Lower leg skin (tissue), 4 donors: ENCODE measurements around the gene FYCO1. TPM values are rescaled to one million over a fixed set of nuclear protein-coding genes. Genes with fewer than 3 reads are reported as not detected.

Source experiments
- DNase-seq, 2 donors: peaks; one replicate each; pipeline ENCODE4 v3.0.0-alpha.2; 2019; ENCODE audit warnings: low spot score in 2 of 2
- H3K4me3 ChIP-seq: fragments of 200-600 bp; sonication (generic); 2 replicates; pipeline ENCODE4 v1.5.1; 2017; ENCODE audit warnings: mild to moderate bottlenecking, low read depth; ENCODE audit not compliant: poor library complexity, severe bottlenecking
- CTCF ChIP-seq, 3 donors: fragments of 450-650 bp; IDR thresholded peaks; one replicate each; pipeline ENCODE4 v1.5.1; 2016; ENCODE audit warnings: antibody characterized with exemption in 3 of 3, mild to moderate bottlenecking in 3 of 3, moderate library complexity in 2 of 3
- POLR2A ChIP-seq, 2 donors: fragments of 450-650 bp; IDR thresholded peaks; one replicate each; pipeline ENCODE4 v1.6.1; 2016 to 2017; ENCODE audit warnings: antibody characterized with exemption in 2 of 2, mild to moderate bottlenecking in 1 of 2, moderate library complexity in 1 of 2
- WGBS, 2 donors: methylation state at CpG; one replicate each; pipeline ENCODE4 v1.1.5; 2018; 5-methylcytosine and 5-hydroxymethylcytosine counted together
- intact Hi-C: fragments of 100-400 bp; cut with DNase I; formaldehyde crosslinking; loops from one replicate; pipeline ENCODE4 v1.15.0; 2023; ENCODE audit warnings: low total_unique reads
- total RNA-seq, 4 donors: library from RNA; depleted of rRNA; stranded (reverse); fragments of >200 nt; gene quantifications; one replicate each; pipeline ENCODE4 v1.1.0, GENCODE V29; 2016

The FYCO1 gene
- total RNA-seq, 4 donors from 2014 or later = 35.0 to 57.0 (median 51.3) TPM

GRCh38 chr3:45937206-45938042 is 58.2 kb downstream of the FYCO1 start:
- DNase-seq = peak in 1 of 2 donors; percentile 69
- 91 to 96% methylated on average over 8 of the region's 8 CpGs for WGBS, 2 donors
- H3K4me3 ChIP-seq = no peak overlapping the region
- intact Hi-C loops = loop anchor here (5.0 to 10.0 kb wide), 2 partner anchors 140 to 437 kb away; partner anchors contain the start of gene CCR5
- TF ChIP-seq POLR2A (IDR thresholded peaks at IDR 0.05) (no peak), CTCF (IDR thresholded peaks at IDR 0.05) (no peak)

GRCh38 chr3:45936261-45936660 is 59.4 kb downstream of the FYCO1 start:
- intact Hi-C loops = loop anchor here (5.0 to 10.0 kb wide), 2 partner anchors 141 to 439 kb away; partner anchors contain the start of gene CCR5
- no peak overlapping the region for H3K4me3 ChIP-seq

GRCh38 chr3:45933591-45933990 is 62.0 kb downstream of the FYCO1 start:
- TF ChIP-seq POLR2A (IDR thresholded peaks at IDR 0.05) (no peak), CTCF (IDR thresholded peaks at IDR 0.05) (no peak)
- WGBS, 2 donors = 86 to 91% methylated on average over 4 of the region's 4 CpGs
- DNase-seq = no peak
- intact Hi-C loops = loop anchor here (10.0 kb wide), 1 partner anchor 441 kb away; the partner anchor contains the start of gene CCR5
- H3K4me3 ChIP-seq = no peak overlapping the region

More at GRCh38 chr3:45936261-45936660, 59.4 kb downstream of the FYCO1 start:
- no peak for TF ChIP-seq POLR2A (IDR thresholded peaks at IDR 0.05)
- TF ChIP-seq CTCF (IDR thresholded peaks at IDR 0.05) = no peak
- peak in 1 of 2 donors; percentile 60 for DNase-seq
- WGBS, 2 donors = 89% methylated on average over 9 of the region's 9 CpGs

- intact Hi-C loops = loop anchor here (10.0 kb wide), 1 partner anchor 443 kb away; the partner anchor contains the start of gene CCR5
- peak in 1 of 2 donors; percentile 37 for DNase-seq
- no peak overlapping the region for H3K4me3 ChIP-seq
- TF ChIP-seq CTCF (IDR thresholded peaks at IDR 0.05) = no peak
- no peak for TF ChIP-seq POLR2A (IDR thresholded peaks at IDR 0.05)
- 90% methylated on average over 4 of the region's 4 CpGs for WGBS, 2 donors
Measured at GRCh38 chr3:45932112-45932511, 63.5 kb downstream of the FYCO1 start.

GRCh38 chr3:45931496-45931895 is 64.1 kb downstream of the FYCO1 start:
- intact Hi-C loops = loop anchor here (10.0 kb wide), 1 partner anchor 443 kb away; the partner anchor contains the start of gene CCR5
- no peak for DNase-seq
- no peak overlapping the region for H3K4me3 ChIP-seq
- TF ChIP-seq CTCF (IDR thresholded peaks at IDR 0.05) = no peak
- TF ChIP-seq POLR2A (IDR thresholded peaks at IDR 0.05) = no peak
- WGBS, 2 donors = 83 to 92% methylated on average over 6 of the region's 6 CpGs
